Umbilical cord (tissue), 2 donors: Measurements from ENCODE around the gene DDX17. TPM values are rescaled to one million over a fixed set of nuclear protein-coding genes. Genes with fewer than 3 reads are reported as not detected.

Source experiments
- DNase-seq: peaks from one replicate; pipeline ENCODE4 v3.0.0-alpha.2; 2015; ENCODE audit warnings: low spot score
- total RNA-seq: library from RNA; depleted of rRNA; stranded (reverse); fragments of >200 nt; gene quantifications from one replicate; pipeline ENCODE4 v1.2.3, GENCODE V29; 2014; ENCODE audit warnings: low replicate concordance; ENCODE audit not compliant: insufficient read depth

DDX17 gene
- total RNA-seq, 1 donor from 2014 or later, result 353 TPM

DNA sequence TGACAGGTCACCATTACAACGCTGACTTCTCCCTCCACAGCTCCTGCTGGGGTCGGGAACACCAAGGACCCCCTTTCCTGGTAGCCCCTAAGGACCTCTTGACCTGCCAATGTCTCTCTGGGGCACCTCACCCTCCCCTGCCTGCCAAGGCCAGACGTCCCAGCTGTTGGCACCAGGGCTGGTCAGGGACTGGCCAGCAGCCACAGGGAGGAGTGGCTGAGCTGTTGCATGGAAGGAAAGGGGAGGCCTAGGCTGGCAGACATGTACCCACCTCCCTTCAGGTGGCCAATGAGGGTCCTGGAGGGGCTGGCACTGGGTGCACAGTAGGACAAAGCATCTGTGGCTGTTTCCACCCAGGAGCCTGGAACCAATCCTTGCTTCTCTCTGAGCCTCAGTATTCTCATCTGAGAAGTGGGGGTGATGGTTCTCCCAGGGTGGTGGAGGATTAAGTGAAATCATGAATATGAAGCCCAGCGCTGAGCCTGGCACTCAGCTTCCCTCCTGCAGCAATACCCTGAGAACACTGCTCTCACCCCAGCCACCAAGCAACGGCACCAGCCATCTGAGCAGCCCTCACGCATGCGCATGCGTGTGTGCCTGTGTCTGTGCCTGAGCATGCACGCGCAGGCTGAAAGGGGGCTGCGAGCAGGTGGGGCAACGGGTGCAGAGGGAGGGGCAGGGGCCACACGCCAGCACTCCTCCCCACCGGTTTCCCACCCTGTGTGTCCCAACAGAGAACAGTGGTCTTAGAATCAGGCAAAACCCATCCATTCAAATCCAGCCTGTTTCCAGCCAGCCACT is 57.0 kb downstream of the DDX17 start:
- no peak for DNase-seq

DNA sequence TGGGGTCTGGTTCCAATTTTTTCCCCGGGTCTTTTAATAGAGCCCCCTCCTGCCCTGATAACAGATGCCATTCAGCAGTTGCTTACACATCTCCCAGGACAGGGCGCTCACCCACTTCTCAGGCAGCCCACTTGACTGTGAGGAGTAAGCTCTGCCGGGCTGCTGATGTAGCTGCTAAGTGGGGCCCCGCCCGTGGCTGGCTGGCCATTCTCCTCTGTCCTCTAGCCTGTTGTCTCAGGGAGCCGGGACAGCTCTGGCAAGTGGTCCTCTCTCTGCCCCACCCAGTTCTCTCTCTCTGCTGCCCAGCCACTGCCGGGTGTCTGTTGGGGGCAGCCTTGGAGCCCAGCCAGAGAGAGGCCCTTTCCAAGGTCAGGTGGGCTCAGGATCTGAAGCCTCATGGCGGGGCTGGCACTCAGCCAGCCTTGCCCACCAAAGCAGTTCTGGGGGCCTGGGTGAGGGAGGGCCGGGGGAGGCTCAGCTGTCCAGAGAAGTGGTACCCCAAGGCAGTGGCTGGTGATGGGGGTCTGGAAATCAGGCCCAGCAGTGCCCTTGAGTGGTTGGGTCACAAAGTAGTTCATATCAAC is 60.0 kb downstream of the DDX17 start:
- no peak for DNase-seq

GRCh38 chr22:38444783-38445182 is 61.3 kb downstream of the DDX17 start:
- DNase-seq, result no peak

DNA sequence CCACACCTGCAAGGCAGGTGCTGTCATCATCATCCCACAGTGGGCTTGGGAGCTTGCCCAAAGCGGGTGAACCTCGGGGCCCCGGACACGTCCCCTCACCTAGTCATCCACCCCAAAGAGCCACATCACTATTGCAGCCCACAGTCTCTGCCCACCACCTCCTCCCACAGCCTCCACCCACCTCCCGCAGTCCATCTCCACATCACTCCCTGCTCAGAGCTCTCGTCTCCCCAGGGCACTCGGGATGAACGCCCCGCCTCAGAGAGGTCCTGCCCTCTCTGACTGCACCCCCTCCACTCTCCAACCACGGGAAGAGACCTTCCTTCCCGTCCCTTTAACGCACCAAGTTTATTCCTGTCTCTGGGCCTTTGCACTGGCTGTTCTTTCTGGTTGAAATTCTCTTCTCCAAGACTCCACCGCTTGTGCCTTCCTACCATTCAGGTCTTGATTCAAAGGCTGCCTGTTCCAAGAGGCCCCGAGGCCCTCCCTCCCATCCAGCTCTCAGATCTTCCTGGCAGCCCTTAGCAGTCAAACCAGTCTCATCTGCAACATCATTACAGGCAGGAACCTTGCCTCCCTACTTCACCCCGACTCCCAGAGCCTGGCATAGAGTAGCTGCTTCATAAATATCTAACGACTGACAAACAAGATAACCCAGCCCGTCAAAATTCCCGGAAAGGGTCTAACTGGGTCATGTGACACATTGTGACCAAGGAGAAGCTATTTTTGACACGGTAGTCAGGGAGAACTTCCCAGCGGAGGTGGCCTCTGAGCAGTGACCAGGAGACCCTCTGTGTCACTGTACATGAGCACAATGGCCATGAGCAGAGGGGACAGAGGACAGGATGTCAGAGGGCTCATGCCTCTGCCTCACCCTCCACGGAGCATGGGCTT is 62.2 kb downstream of the DDX17 start:
- DNase-seq, result no peak

DNA sequence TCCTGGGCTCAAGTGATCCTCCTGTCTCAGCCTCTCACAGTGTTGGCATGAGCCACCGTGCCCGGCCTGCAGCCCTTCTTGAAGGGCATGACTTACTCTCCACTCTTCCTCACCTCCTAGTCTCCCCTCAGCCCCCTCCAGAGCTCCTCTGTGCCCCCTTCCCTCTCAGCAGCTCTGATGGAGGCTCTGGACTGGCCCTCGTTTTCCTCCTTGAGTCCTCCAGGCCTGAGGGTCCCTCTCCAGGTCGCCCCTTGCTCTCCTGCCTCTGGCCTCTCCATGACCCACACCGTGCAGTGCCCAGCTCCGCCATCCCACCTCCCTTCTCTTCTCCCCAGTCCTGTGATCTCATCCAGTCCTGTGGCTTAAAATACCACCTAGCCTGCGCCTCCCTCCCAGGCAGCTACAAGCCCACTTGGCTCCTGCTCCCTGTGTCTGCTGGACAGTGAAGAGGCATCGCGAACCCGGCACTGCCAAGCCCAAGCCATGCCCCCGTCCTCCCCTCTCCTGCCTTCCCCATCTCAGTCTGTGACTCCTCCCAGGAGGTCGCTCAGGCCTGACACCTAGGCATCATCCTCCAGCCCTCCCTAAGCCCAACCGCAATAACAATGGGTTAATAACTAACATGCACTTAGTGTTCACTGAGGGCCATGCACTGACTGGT is 63.0 kb downstream of the DDX17 start:
- no peak for DNase-seq

- DNase-seq, result no peak
Measured at GRCh38 chr22:38441620-38442287, 64.4 kb downstream of the DDX17 start.

GRCh38 chr22:38440747-38441350 is 65.3 kb downstream of the DDX17 start:
- DNase-seq, result no peak

DNA sequence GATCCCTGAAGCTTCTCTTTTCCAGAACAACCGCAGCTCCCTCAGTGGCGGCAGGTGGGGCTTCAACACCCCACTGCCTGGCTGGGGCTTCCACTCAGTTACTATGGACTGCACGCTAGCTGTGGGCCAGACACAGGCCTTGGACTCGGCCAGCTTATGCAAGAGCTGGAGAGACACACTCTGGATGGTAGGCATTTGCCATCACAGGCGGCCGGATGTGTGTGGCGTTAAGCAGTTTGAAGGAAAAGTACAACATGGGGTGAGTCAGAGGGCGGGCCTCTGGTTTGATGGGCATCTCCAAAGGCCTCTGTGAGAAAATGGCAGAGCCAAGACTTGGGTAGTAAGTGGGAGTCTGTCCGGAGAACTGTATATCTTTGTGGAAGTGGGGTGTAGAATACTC is 68.7 kb downstream of the DDX17 start:
- no peak for DNase-seq

DNA sequence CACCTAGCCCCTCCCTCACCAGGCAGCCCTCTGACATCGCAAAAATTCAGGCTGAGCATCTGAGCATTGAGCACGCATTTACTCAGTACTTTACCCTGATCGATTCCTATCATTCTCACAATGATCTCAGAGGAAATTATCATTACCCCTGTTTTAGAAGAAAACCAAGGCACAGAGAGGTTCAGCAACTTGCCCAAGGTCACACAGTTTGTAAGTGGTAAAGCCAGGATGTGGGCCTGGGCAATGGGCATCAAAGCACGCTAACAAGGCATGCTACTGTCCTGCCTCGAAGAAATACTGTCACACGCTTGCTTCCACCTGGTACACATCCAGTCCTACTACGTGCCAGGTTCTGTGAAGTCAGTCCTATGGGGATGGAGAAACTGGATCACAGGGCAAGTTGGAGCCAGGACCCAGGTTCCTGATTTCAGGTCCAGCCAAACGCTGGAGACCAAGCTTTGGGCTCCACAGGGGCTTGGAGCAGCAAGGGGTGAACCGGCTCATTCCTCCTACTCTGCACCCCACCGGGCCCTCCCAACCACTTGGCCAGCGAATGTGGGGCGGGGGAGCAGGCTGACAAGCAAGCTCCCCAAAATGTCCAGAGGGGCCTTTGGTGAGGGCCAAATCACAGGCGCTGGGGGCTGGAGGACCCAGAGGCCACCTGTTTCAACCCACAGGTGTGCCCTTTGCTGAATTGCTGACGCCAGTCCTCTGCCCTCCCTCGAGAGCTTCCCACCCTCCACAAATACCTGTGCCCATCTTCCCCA is 69.3 kb downstream of the DDX17 start:
- no peak for DNase-seq

- DNase-seq, result no peak
Measured at GRCh38 chr22:38435965-38436364, 70.1 kb downstream of the DDX17 start.

- no peak for DNase-seq
Measured at GRCh38 chr22:38435010-38435409, 71.1 kb downstream of the DDX17 start.

- no peak for DNase-seq
Measured at GRCh38 chr22:38433871-38434270, 72.2 kb downstream of the DDX17 start.

Other genes with a start within 250 kb of the DDX17 start
- 42.1 TPM for gene TMEM184B, start 233.3 kb downstream of the DDX17 start, total RNA-seq
- 63.1 TPM for gene CSNK1E, start 188.9 kb downstream of the DDX17 start, total RNA-seq
- gene KCNJ4, start 51.1 kb downstream of the DDX17 start, total RNA-seq, result not detected
- gene KDELR3, start 38.2 kb downstream of the DDX17 start, total RNA-seq, result 71.7 TPM
- gene DMC1, start 63.9 kb upstream of the DDX17 start, total RNA-seq, result 4.6 TPM
- gene FAM227A, start 150.1 kb upstream of the DDX17 start, total RNA-seq, result 3.1 TPM
- 38.5 TPM for gene CBY1, start 150.3 kb upstream of the DDX17 start, total RNA-seq
- 36.1 TPM for gene TOMM22, start 175.6 kb upstream of the DDX17 start, total RNA-seq
- gene JOSD1, start 194.6 kb upstream of the DDX17 start, total RNA-seq, result 44.5 TPM
- 17.1 TPM for gene GTPBP1, start 199.6 kb upstream of the DDX17 start, total RNA-seq
- gene SUN2, start 249.7 kb upstream of the DDX17 start, total RNA-seq, result 127 TPM